ENCODE measurements around the gene BRIP1.
A peak's percentile ranks its signal among the peaks of the same experiment; 100 is the strongest.

BRIP1 gene

GRCh38 chr17:61839300-61839786, 24.0 kb downstream of the BRIP1 start:
- H3K27me3 ChIP-seq (ENCODE audit: insufficient read depth, low read length, poor library complexity) = no peaks in the 10 kb centered on the region
- H2BK15ac ChIP-seq (replicated peaks; ENCODE audit: low read depth) = no peak overlapping the region
- no peak for DNase-seq
- H4K8ac ChIP-seq (ENCODE audit: low read depth, low read length) = no peak overlapping the region
- H2BK5ac ChIP-seq (ENCODE audit: low read length) = no peak overlapping the region
- H2BK120ac ChIP-seq (ENCODE audit: low read depth, low read length) = no peak overlapping the region
- no peak overlapping the region for H3K56ac ChIP-seq (ENCODE audit: low read length)
- no peak overlapping the region for H4K5ac ChIP-seq (ENCODE audit: low read length)
- H3K36me3 ChIP-seq (ENCODE audit: control insufficient read depth, insufficient read depth, low read length) = no peaks in the 10 kb centered on the region
- no peak overlapping the region for H2AK5ac ChIP-seq (ENCODE audit: low read length)
- H3K4me2 ChIP-seq (ENCODE audit: low read length) = no peak overlapping the region
- H3K4me3 ChIP-seq (ENCODE audit: low read length) = no peak overlapping the region
- no peaks in the 10 kb centered on the region for H3K4me1 ChIP-seq (ENCODE audit: control insufficient read depth, low read depth, low read length)
- H3K4ac ChIP-seq (ENCODE audit: low read depth, low read length) = no peak overlapping the region
- no CpG with 5 or more reads among the region's 1 CpG for WGBS (ENCODE audit: extremely low coverage, insufficient coverage, low lambda C conversion rate)
- no peak overlapping the region for H3K27ac ChIP-seq (ENCODE audit: low read depth, low read length)
- H3K79me2 ChIP-seq (ENCODE audit: control insufficient read depth, insufficient read depth, low read length) = no peaks in the 10 kb centered on the region
- no peak overlapping the region for H3K9ac ChIP-seq (ENCODE audit: low read length)
- no peak overlapping the region for H3K23ac ChIP-seq (ENCODE audit: low read length)
- no peak overlapping the region for H3K18ac ChIP-seq (ENCODE audit: low read length)
- H3K79me1 ChIP-seq (ENCODE audit: low read length) = no peaks in the 10 kb centered on the region

- Histone ChIP-seq H4K5ac (ENCODE audit: low read length) (no peak overlapping the region), H2BK15ac (replicated peaks; ENCODE audit: low read depth) (no peak overlapping the region), H2BK5ac (ENCODE audit: low read length) (no peak overlapping the region), H3K56ac (ENCODE audit: low read length) (no peak overlapping the region), H3K4ac (ENCODE audit: low read depth, low read length) (no peak overlapping the region), H3K9ac (ENCODE audit: low read length) (no peak overlapping the region), H3K79me2 (ENCODE audit: control insufficient read depth, insufficient read depth, low read length) (no peaks in the 10 kb centered on the region), H3K4me2 (ENCODE audit: low read length) (no peak overlapping the region), H4K8ac (ENCODE audit: low read depth, low read length) (no peak overlapping the region), H3K23ac (ENCODE audit: low read length) (no peak overlapping the region), H3K27ac (ENCODE audit: low read depth, low read length) (no peak overlapping the region), H3K36me3 (ENCODE audit: control insufficient read depth, insufficient read depth, low read length) (no peaks in the 10 kb centered on the region), H3K18ac (ENCODE audit: low read length) (no peak overlapping the region), H3K4me3 (ENCODE audit: low read length) (no peak overlapping the region), H2BK120ac (ENCODE audit: low read depth, low read length) (no peak overlapping the region), H2AK5ac (ENCODE audit: low read length) (no peak overlapping the region), H3K4me1 (ENCODE audit: control insufficient read depth, low read depth, low read length) (no peaks in the 10 kb centered on the region), H3K27me3 (ENCODE audit: insufficient read depth, low read length, poor library complexity) (no peaks in the 10 kb centered on the region), H3K79me1 (ENCODE audit: low read length) (no peaks in the 10 kb centered on the region)
- WGBS (ENCODE audit: extremely low coverage, insufficient coverage, low lambda C conversion rate) = no CpG with 5 or more reads among the region's 4 CpGs
- peak; percentile 57 for DNase-seq
Measured at GRCh38 chr17:61837175-61838051, 25.9 kb downstream of the BRIP1 start.

GRCh38 chr17:61836266-61837174, 26.8 kb downstream of the BRIP1 start:
- Histone ChIP-seq H2BK5ac (ENCODE audit: low read length) (no peak overlapping the region), H3K23ac (ENCODE audit: low read length) (no peak overlapping the region), H3K18ac (ENCODE audit: low read length) (no peak overlapping the region), H3K36me3 (ENCODE audit: control insufficient read depth, insufficient read depth, low read length) (no peaks in the 10 kb centered on the region), H4K5ac (ENCODE audit: low read length) (no peak overlapping the region), H3K4ac (ENCODE audit: low read depth, low read length) (no peak overlapping the region), H3K4me2 (ENCODE audit: low read length) (no peak overlapping the region), H2AK5ac (ENCODE audit: low read length) (no peak overlapping the region), H3K27ac (ENCODE audit: low read depth, low read length) (no peak overlapping the region), H2BK120ac (ENCODE audit: low read depth, low read length) (no peak overlapping the region), H4K8ac (ENCODE audit: low read depth, low read length) (no peak overlapping the region), H3K4me3 (ENCODE audit: low read length) (no peak overlapping the region), H2BK15ac (replicated peaks; ENCODE audit: low read depth) (no peak overlapping the region), H3K79me2 (ENCODE audit: control insufficient read depth, insufficient read depth, low read length) (no peaks in the 10 kb centered on the region), H3K79me1 (ENCODE audit: low read length) (no peaks in the 10 kb centered on the region), H3K56ac (ENCODE audit: low read length) (no peak overlapping the region), H3K27me3 (ENCODE audit: insufficient read depth, low read length, poor library complexity) (no peaks in the 10 kb centered on the region), H3K4me1 (ENCODE audit: control insufficient read depth, low read depth, low read length) (no peaks in the 10 kb centered on the region), H3K9ac (ENCODE audit: low read length) (no peak overlapping the region)
- no peak for DNase-seq
- WGBS (ENCODE audit: extremely low coverage, insufficient coverage, low lambda C conversion rate) = no CpG with 5 or more reads among the region's 3 CpGs

- Histone ChIP-seq H3K4me3 (ENCODE audit: low read length) (no peak overlapping the region), H3K56ac (ENCODE audit: low read length) (no peak overlapping the region), H4K5ac (ENCODE audit: low read length) (no peak overlapping the region), H2BK120ac (ENCODE audit: low read depth, low read length) (no peak overlapping the region), H3K27me3 (ENCODE audit: insufficient read depth, low read length, poor library complexity) (no peaks in the 10 kb centered on the region), H3K79me2 (ENCODE audit: control insufficient read depth, insufficient read depth, low read length) (no peaks in the 10 kb centered on the region), H3K4me2 (ENCODE audit: low read length) (no peak overlapping the region), H3K9ac (ENCODE audit: low read length) (no peak overlapping the region), H4K8ac (ENCODE audit: low read depth, low read length) (no peak overlapping the region), H2AK5ac (ENCODE audit: low read length) (no peak overlapping the region), H3K18ac (ENCODE audit: low read length) (no peak overlapping the region), H3K27ac (ENCODE audit: low read depth, low read length) (no peak overlapping the region), H2BK5ac (ENCODE audit: low read length) (no peak overlapping the region), H3K36me3 (ENCODE audit: control insufficient read depth, insufficient read depth, low read length) (no peaks in the 10 kb centered on the region), H3K4me1 (ENCODE audit: control insufficient read depth, low read depth, low read length) (no peaks in the 10 kb centered on the region), H3K4ac (ENCODE audit: low read depth, low read length) (no peak overlapping the region), H2BK15ac (replicated peaks; ENCODE audit: low read depth) (no peak overlapping the region), H3K79me1 (ENCODE audit: low read length) (no peaks in the 10 kb centered on the region), H3K23ac (ENCODE audit: low read length) (no peak overlapping the region)
- WGBS (ENCODE audit: extremely low coverage, insufficient coverage, low lambda C conversion rate) = no CpG with 5 or more reads among the region's 1 CpG
- no peak for DNase-seq
Measured at GRCh38 chr17:61835606-61836005, 27.7 kb downstream of the BRIP1 start.

- H3K79me2 ChIP-seq (ENCODE audit: control insufficient read depth, insufficient read depth, low read length) = no peaks in the 10 kb centered on the region
- H4K8ac ChIP-seq (ENCODE audit: low read depth, low read length) = no peak overlapping the region
- H3K18ac ChIP-seq (ENCODE audit: low read length) = no peak overlapping the region
- no peak overlapping the region for H2BK15ac ChIP-seq (replicated peaks; ENCODE audit: low read depth)
- no peak overlapping the region for H3K56ac ChIP-seq (ENCODE audit: low read length)
- H3K4ac ChIP-seq (ENCODE audit: low read depth, low read length) = no peak overlapping the region
- H3K4me3 ChIP-seq (ENCODE audit: low read length) = no peak overlapping the region
- H3K36me3 ChIP-seq (ENCODE audit: control insufficient read depth, insufficient read depth, low read length) = no peaks in the 10 kb centered on the region
- no peak overlapping the region for H3K9ac ChIP-seq (ENCODE audit: low read length)
- no peaks in the 10 kb centered on the region for H3K4me1 ChIP-seq (ENCODE audit: control insufficient read depth, low read depth, low read length)
- no peak overlapping the region for H3K27ac ChIP-seq (ENCODE audit: low read depth, low read length)
- H4K5ac ChIP-seq (ENCODE audit: low read length) = no peak overlapping the region
- H3K79me1 ChIP-seq (ENCODE audit: low read length) = no peaks in the 10 kb centered on the region
- H3K27me3 ChIP-seq (ENCODE audit: insufficient read depth, low read length, poor library complexity) = no peaks in the 10 kb centered on the region
- H3K23ac ChIP-seq (ENCODE audit: low read length) = no peak overlapping the region
- no peak overlapping the region for H2BK5ac ChIP-seq (ENCODE audit: low read length)
- WGBS (ENCODE audit: extremely low coverage, insufficient coverage, low lambda C conversion rate) = no CpG with 5 or more reads among the region's 2 CpGs
- DNase-seq = no peak
- H3K4me2 ChIP-seq (ENCODE audit: low read length) = no peak overlapping the region
- H2BK120ac ChIP-seq (ENCODE audit: low read depth, low read length) = no peak overlapping the region
- no peak overlapping the region for H2AK5ac ChIP-seq (ENCODE audit: low read length)
Measured at GRCh38 chr17:61834610-61835009, 28.7 kb downstream of the BRIP1 start.
